ENCODE results near the gene ATP9B.

DNA sequence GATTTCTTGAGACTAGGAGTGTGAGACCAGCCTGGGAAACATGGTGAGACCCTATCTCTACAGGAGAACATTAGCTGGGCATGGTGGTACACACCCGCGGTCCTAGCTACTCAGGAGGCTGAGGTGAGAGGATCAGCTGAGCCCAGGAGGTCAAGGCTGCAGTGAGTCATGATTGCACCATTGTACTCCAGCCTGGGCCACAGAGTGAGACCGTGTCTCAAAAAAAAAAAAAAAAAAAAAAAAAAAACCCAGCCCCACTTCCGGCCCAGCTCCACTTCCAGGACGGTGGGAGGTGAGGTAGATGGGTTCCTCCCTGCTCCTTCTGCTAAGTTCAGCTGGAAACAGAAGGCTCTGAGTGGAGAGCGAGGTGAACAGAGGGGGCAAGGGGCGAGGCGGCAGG, 285.2 kb downstream of the ATP9B start:
- TF ChIP-seq, protein P1, sequence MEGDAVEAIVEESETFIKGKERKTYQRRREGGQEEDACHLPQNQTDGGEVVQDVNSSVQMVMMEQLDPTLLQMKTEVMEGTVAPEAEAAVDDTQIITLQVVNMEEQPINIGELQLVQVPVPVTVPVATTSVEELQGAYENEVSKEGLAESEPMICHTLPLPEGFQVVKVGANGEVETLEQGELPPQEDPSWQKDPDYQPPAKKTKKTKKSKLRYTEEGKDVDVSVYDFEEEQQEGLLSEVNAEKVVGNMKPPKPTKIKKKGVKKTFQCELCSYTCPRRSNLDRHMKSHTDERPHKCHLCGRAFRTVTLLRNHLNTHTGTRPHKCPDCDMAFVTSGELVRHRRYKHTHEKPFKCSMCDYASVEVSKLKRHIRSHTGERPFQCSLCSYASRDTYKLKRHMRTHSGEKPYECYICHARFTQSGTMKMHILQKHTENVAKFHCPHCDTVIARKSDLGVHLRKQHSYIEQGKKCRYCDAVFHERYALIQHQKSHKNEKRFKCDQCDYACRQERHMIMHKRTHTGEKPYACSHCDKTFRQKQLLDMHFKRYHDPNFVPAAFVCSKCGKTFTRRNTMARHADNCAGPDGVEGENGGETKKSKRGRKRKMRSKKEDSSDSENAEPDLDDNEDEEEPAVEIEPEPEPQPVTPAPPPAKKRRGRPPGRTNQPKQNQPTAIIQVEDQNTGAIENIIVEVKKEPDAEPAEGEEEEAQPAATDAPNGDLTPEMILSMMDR (conservative IDR thresholded peaks at IDR 0.05; ENCODE audit: low read length), result no peak
- TF ChIP-seq EZH2phosphoT487 (IDR thresholded peaks at IDR 0.05; ENCODE audit: borderline replicate concordance), result no peak

Measured in Loucy (cell line).